ENCODE measurements around the gene ABHD17B.

Gene ABHD17B

DNA sequence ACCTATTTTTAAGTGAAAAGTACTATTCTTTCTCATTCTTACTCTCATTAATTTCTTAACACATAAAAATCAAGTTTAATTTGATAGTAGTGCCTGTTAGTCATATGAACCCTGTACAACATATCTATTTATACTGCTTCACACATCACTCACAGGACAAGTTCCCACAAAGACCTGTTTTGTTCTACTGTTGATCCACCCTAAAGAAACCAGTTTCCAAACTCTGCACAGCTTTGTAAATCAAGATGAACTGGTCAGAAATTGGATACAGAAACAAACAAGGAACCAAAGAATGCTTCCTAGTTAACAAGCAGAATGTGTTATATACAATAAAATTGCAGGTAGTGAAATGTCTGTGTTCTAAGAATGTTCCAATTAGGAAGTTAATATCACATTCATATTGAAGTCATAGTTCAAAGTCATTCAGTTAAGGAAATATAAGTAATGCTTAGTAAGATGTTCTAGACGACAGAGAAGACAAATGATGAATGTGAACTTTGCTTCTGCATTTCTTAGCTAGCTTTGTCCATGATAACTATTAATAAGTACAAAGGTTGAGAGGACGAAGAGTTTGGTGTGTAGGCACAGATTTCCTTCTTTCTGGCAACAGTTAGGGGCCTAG lies 33.9 kb upstream of the ABHD17B start:
- Histone ChIP-seq H4K20me1 (ENCODE audit: insufficient read depth, low read length, poor library complexity, severe bottlenecking) (no peaks in the 10 kb centered on the region), H3K27me3 (ENCODE audit: insufficient read depth, low read length, poor library complexity, severe bottlenecking) (no peaks in the 10 kb centered on the region), H3K9me2 (replicated peaks; ENCODE audit: low read depth, low read length) (no peaks in the 10 kb centered on the region), H3K9ac (ENCODE audit: low read depth, low read length, poor library complexity, severe bottlenecking) (no peak overlapping the region), H2AFZ (ENCODE audit: low read length) (no peak overlapping the region), H3F3A (ENCODE audit: low read depth) (no peaks in the 10 kb centered on the region), H3K36me3 (ENCODE audit: insufficient read depth, low read length) (peaks cover 9% of the 10 kb centered on the region; the same call in 1 of the 2 replicates), H3K9me3 (ENCODE audit: insufficient read depth, low read depth, low read length) (no peaks in the 10 kb centered on the region), H3K79me2 (ENCODE audit: insufficient read depth, low read length) (peaks cover 23% of the 10 kb centered on the region), H3K4me1 (ENCODE audit: insufficient read depth, low read length, poor library complexity, severe bottlenecking) (peaks cover 7% of the 10 kb centered on the region), H3K4me3 (ENCODE audit: low read length, poor library complexity, severe bottlenecking) (no peak overlapping the region), H3K4me2 (ENCODE audit: low read depth, low read length, poor library complexity, severe bottlenecking) (no peak overlapping the region)
- TF ChIP-seq, protein P1, sequence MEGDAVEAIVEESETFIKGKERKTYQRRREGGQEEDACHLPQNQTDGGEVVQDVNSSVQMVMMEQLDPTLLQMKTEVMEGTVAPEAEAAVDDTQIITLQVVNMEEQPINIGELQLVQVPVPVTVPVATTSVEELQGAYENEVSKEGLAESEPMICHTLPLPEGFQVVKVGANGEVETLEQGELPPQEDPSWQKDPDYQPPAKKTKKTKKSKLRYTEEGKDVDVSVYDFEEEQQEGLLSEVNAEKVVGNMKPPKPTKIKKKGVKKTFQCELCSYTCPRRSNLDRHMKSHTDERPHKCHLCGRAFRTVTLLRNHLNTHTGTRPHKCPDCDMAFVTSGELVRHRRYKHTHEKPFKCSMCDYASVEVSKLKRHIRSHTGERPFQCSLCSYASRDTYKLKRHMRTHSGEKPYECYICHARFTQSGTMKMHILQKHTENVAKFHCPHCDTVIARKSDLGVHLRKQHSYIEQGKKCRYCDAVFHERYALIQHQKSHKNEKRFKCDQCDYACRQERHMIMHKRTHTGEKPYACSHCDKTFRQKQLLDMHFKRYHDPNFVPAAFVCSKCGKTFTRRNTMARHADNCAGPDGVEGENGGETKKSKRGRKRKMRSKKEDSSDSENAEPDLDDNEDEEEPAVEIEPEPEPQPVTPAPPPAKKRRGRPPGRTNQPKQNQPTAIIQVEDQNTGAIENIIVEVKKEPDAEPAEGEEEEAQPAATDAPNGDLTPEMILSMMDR (conservative IDR thresholded peaks at IDR 0.05; ENCODE audit: low read length) = no peak
- no peak for TF ChIP-seq EZH2phosphoT487 (IDR thresholded peaks at IDR 0.05; ENCODE audit: borderline replicate concordance)

DNA sequence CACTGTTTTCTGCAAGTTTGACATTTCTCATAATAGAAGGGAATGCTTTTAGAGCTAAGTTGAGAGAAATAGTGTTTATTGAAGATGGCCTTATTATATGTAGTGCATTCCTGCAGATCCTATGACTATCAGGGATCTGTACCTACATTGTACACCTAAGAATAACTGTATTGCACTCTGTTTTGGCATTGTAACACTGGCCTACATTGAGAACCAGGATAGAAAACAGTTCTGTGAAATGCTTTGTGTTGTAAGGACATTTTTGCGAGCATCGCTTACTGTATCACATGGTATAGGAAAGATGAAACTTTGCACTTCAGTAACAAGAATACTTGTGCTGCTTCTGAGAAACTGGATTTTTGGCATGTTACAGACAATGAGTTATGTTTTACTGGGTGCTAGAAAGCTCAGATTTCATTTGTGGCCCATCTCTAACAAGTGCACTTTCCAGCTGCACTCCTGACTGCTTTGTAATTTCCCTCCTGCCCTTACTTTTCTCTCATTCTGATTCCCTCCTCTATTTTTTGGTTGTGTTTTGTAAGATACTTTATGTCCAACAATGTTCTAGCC lies 31.1 kb upstream of the ABHD17B start:
- H2AFZ ChIP-seq (ENCODE audit: low read length) = no peak overlapping the region
- H3K4me1 ChIP-seq (ENCODE audit: insufficient read depth, low read length, poor library complexity, severe bottlenecking) = peaks cover 7% of the 10 kb centered on the region
- no peaks in the 10 kb centered on the region for H3K27me3 ChIP-seq (ENCODE audit: insufficient read depth, low read length, poor library complexity, severe bottlenecking)
- H3K4me2 ChIP-seq (ENCODE audit: low read depth, low read length, poor library complexity, severe bottlenecking) = no peak overlapping the region
- H3K9me3 ChIP-seq (ENCODE audit: insufficient read depth, low read depth, low read length) = no peaks in the 10 kb centered on the region
- H3K9me2 ChIP-seq (replicated peaks; ENCODE audit: low read depth, low read length) = no peaks in the 10 kb centered on the region
- TF ChIP-seq EZH2phosphoT487 (IDR thresholded peaks at IDR 0.05; ENCODE audit: borderline replicate concordance) = no peak
- TF ChIP-seq, protein P1 (conservative IDR thresholded peaks at IDR 0.05; ENCODE audit: low read length) = no peak
- H4K20me1 ChIP-seq (ENCODE audit: insufficient read depth, low read length, poor library complexity, severe bottlenecking) = no peaks in the 10 kb centered on the region
- H3K36me3 ChIP-seq (ENCODE audit: insufficient read depth, low read length) = no peaks in the 10 kb centered on the region
- no peak overlapping the region for H3K4me3 ChIP-seq (ENCODE audit: low read length, poor library complexity, severe bottlenecking)
- H3K79me2 ChIP-seq (ENCODE audit: insufficient read depth, low read length) = peaks cover 24% of the 10 kb centered on the region
- H3K9ac ChIP-seq (ENCODE audit: low read depth, low read length, poor library complexity, severe bottlenecking) = no peak overlapping the region
- H3F3A ChIP-seq (ENCODE audit: low read depth) = no peaks in the 10 kb centered on the region

DNA sequence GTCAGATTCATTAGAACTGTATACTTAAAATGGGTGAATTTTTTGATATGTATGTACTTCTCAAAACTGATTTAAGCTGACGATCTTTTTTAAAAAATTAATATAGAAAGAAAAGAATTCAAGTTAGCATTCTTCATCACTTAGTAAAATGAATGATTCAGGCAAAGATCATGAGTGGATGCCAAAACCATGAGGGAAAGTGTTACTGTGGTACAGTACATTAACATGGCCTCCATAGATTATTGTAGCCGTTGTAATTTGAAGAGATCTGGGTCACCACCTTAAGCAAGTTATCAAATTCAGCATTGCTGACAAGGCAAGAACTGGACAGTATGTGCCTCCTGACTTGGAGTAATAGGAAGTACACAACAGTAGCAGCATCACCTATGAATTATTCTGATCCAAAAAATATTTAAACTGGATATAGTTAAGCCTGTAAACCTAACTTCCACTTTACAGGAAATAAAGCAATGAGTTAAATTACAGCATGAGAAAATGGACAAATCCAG lies 30.1 kb upstream of the ABHD17B start:
- H3K9ac ChIP-seq (ENCODE audit: low read depth, low read length, poor library complexity, severe bottlenecking) = no peak overlapping the region
- H3K79me2 ChIP-seq (ENCODE audit: insufficient read depth, low read length) = peaks cover 31% of the 10 kb centered on the region
- H3F3A ChIP-seq (ENCODE audit: low read depth) = no peaks in the 10 kb centered on the region
- peaks cover 7% of the 10 kb centered on the region for H3K4me1 ChIP-seq (ENCODE audit: insufficient read depth, low read length, poor library complexity, severe bottlenecking)
- no peak for TF ChIP-seq EZH2phosphoT487 (IDR thresholded peaks at IDR 0.05; ENCODE audit: borderline replicate concordance)
- TF ChIP-seq, protein P1 (conservative IDR thresholded peaks at IDR 0.05; ENCODE audit: low read length) = no peak
- H3K4me3 ChIP-seq (ENCODE audit: low read length, poor library complexity, severe bottlenecking) = no peak overlapping the region
- H3K27me3 ChIP-seq (ENCODE audit: insufficient read depth, low read length, poor library complexity, severe bottlenecking) = no peaks in the 10 kb centered on the region
- H3K4me2 ChIP-seq (ENCODE audit: low read depth, low read length, poor library complexity, severe bottlenecking) = no peak overlapping the region
- H3K9me3 ChIP-seq (ENCODE audit: insufficient read depth, low read depth, low read length) = no peaks in the 10 kb centered on the region
- no peaks in the 10 kb centered on the region for H3K9me2 ChIP-seq (replicated peaks; ENCODE audit: low read depth, low read length)
- H4K20me1 ChIP-seq (ENCODE audit: insufficient read depth, low read length, poor library complexity, severe bottlenecking) = no peaks in the 10 kb centered on the region
- H3K36me3 ChIP-seq (ENCODE audit: insufficient read depth, low read length) = no peaks in the 10 kb centered on the region
- H2AFZ ChIP-seq (ENCODE audit: low read length) = no peak overlapping the region
